A172 (cell line): ENCODE results near the gene IL4. TPM values are rescaled to one million over a fixed set of nuclear protein-coding genes. Genes with fewer than 3 reads are reported as not detected.

ENCODE experiments used
- DNase-seq: peaks from one replicate; pipeline ENCODE4 v3.0.0-alpha.2; 2015; ENCODE audit warnings: low spot score
- total RNA-seq: library from RNA; depleted of rRNA; stranded (reverse); fragments of >200 nt; shearing (Covaris generic); gene quantifications from 2 replicates; pipeline ENCODE4 v1.2.3, GENCODE V29; 2014

The IL4 gene
- total RNA-seq, 1 experiment from 2014 or later: not detected

DNA sequence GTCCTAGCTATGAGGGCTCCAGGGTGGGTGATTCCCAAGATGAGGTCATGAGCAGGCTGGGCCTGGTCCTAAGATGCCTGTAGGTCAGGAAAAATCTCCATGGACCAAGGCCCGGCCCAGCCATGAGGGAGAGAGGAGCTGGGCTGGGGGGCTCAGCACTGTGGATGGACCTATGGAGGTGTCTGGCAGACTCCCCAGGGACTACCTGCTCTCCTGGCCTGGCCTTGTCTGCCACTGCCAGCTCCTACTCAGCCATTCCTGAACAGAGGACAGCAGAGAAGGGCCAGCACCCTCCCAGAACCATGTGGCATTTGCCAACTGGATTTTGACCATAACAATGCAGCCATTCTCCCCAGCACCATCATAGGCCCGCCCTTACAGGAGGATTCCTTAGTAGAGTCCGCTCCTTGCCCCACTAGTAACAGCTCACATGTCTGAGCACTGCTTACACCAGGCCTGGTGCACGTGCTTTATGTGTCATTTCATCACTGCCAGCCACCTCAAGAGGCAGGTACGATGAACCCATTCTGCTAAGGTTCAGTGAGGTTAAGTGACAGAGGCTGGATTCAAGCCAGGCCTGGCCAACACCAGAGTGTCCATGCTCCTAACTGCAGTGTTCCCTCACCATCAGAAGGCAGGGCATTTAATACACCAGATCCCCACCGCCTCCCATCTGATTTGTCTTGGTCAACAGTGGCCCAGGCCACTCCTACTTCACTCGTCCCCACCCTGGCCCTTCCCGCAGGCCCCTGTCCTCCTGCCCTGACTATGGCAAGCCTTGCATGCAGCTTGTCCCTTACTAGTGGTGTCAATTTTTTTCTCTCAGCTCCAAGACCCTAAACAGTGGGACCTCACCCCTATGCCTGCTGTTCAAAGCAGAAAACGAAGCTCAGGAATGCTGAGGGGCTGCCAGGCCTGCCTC is 15.1 kb upstream of the IL4 start:
- no peak for DNase-seq

DNA sequence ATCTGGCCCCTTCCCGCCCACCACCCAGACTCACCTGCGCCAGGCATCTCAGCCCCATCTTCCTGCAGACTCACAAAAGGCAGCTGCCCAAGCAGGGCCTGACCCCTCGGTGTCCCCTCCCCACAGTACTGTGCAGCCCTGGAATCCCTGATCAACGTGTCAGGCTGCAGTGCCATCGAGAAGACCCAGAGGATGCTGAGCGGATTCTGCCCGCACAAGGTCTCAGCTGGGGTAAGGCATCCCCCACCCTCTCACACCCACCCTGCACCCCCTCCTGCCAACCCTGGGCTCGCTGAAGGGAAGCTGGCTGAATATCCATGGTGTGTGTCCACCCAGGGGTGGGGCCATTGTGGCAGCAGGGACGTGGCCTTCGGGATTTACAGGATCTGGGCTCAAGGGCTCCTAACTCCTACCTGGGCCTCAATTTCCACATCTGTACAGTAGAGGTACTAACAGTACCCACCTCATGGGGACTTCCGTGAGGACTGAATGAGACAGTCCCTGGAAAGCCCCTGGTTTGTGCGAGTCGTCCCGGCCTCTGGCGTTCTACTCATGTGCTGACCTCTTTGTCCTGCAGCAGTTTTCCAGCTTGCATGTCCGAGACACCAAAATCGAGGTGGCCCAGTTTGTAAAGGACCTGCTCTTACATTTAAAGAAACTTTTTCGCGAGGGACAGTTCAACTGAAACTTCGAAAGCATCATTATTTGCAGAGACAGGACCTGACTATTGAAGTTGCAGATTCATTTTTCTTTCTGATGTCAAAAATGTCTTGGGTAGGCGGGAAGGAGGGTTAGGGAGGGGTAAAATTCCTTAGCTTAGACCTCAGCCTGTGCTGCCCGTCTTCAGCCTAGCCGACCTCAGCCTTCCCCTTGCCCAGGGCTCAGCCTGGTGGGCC is 13.9 kb upstream of the IL4 start:
- DNase-seq: no peak

DNA sequence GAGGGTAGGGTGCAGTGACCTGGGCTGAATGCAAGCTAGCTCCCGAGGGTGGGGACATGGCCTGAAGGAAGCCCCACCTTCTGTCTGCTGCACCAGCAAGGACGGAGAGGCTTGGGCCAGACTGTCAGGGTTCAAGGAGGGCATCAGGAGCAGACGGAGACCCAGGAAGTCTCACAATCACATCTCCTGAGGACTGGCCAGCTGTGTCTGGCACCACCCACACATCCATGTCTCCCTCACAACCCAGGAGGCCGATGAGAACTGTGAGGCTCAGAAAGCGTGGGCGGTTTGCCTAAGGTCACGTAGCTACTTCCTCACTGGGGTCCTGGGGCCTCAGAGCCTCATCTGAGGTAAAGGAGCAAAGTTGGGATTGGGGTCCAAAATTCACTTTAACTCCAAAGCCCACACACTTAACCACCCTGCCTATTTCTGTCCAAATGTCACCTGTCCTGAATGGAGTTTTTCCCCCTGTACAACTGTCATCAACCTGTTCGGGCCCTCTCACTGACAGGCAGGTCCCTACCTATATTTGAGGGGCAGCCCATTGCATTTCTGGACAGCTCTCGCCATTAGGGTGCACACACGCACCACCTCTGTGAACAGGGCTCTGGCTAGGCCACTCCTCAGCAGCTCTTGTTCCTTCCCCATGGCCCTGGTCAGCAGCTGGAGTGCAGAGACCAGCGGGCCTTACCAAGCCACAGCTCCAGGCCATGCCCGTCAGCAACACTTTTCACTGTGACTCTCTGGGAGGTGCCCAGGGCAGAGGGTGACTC is 12.4 kb upstream of the IL4 start:
- no peak for DNase-seq

DNA sequence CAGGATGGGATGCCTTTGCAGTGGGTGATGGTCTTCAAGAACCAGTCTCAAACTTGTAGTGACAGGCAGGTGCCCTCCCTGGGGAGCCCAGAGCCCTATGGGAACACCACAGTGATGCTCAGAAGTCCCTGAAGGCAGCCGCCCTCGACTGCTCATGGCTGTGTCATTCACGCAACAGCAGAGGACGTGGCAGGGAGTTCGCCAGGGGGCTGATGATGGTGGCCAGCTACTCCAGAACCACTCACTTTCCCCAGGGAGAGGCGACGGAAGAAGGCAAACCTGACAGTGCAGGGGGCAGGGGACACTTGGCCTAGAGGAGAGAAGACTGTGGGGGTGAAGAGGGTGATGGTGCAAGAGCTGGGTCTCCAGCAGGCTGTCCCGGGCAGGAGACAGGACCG is 11.8 kb upstream of the IL4 start:
- DNase-seq: no peak

DNA sequence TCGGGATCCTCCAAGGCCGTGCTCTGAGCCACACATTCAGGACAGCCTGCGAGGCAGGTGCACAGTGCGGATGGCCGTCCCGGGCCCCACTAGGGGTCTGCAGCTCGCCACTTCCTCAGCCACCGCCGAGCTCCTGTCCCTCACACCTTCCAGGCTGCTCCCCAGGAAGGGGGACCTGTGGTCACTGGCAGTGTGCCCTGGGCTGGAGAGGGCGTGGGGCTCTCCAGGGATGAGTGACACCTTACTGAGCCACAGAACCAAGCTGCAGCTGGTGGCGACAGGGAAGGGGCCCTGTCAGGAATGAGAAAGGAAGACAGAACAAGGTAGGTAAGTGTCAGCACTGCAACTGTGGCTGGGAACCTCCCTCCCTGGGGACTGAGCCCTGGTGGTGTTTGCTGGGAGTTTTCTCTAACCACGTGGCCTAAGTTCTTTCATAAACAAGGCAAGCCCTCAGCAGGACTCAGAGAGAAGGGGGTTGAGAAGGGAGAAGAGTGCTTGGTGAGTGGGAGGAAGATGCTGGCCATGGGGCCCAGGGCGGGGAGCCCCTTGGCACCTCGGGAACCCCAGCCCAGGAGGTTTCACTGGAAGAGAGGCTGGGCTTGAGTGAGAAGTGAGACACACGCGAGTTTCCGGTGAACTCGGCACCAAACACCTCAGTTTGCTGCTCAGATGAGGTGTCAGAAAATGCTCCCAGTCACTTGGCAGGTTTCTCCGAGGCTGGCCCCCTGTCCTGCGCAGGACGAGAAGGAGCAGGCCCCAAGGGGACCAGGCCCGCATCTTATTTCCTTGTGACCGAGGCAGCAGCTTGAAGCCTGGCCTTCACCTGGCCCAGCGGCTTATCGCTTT is 10.6 kb upstream of the IL4 start:
- no peak for DNase-seq

DNA sequence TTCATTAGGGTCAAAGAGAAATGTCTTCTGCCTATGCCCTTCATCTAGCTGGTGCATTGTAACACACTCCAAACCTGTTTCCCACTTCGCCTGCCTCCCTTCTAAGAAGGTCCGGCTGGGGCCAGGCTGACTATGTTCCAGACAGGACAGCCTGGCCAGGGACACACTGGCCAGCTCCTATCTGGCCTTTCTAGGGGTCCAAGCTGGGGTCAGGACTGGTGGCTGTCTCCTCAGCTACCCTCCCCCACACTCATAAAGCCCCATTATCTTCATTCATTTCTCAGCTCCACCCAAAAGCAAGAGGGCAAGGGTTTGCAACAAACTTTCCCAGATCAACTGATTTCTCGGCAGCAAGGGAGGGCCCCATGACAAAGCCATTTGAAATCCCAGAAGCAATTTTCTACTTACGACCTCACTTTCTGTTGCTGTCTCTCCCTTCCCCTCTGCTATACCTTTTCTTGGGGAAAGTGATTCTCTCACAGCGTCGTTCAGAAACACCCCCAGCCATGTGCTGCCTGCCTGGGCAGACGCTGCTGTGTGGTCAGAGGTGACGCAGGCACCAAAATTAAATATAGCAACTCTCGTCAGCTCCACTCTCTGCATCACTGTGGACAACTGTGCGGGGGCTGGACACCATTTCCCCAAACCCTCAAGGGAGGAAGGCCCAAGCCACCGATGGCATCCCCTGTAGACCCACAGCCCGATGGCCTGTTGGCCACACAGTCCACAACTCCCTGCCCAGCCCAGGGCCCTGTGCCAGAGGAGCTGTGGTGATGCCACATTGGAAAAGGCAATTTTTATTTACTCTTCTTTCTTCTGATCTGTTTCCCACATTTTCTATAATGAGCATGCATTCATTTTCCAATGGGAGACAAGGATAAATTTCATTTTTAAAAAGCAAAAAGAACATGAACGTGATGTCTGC is 9.8 kb upstream of the IL4 start:
- DNase-seq: no peak

DNA sequence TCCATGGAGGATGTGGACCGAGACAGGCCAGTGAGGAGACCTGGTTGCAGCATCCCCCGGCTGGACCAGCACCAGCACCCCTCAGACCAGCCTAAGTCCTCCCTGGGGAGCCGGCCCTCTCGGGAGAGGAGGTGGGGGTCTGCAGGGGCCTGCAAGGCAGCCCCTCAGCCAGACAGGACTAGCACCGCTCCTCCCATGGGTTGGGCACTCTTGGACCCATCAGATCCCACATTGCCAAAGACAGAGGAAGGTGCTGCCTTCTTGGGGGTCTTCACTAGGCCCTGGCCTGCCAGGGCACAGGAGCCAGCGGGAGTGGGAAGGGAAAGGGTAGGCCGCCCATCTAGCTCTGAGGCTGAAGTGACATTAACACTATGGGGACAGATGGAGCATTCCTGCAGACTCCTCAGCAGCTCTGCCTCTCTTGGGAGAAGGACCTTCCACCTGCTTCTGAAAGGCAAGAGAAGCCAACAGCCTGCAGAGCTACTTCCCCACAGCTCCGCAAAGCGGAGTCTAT is 9.0 kb upstream of the IL4 start:
- no peak for DNase-seq

DNA sequence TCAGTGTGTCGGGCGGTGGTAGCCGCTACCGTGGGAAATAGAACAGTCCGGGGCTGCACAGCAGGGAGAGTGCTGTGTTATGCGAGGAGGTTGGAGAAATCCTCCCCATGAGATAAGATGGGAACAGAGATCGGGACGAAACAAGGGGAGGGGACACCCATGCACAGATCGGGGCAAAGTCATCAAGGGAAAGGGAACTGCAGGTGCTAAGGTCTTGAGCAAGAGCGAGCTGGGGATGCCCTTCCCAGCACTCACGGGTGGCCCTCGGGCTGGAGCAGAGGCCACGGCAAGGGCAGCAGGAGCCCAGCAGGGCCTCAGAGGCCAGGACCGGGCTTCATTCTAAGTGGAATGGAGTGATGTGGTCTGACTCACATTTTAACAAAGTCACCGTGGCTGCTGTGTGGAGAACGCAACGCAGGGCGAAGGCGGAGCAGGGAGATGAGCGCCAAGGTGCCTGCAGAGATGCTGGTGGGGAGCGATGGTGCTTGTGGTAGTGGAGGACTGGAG is 8.2 kb upstream of the IL4 start:
- DNase-seq: no peak

DNA sequence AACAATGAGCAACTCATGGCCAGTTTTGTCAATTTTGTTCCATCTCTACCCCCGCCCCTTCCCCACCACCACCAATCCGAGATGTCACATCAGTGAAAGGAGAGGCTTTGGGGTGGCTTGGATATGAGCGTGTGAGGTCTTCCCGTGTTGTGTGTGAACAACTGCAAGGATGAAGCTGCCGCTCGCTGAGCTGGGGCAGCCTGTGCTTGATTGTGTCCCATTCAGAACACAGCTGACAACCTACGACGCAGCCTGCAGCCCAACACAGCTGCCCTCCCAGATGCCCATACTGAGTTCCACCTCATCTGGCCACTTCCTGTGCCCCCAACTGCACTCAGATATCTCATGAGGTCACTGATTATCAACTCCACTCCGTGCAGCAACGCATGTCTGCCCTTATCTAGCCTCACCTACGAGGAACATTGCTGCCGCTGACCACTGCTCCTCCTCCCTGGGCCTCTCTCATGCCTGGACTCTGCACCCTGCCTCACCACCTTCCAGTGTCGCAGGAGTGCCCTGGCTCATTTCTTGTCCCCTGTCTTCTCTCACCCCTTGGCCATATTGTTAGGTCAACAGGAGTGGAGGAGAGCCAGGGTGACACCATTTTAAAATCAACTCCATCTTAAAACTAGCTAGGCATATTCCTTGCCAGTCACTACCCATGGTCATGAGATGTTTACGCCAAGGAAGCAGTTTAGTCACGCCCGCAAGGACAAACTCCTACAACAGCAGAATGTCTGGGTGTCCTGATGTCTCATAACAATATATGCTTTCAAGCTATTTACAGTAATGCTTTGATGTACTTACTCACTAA is 7.3 kb upstream of the IL4 start:
- DNase-seq: no peak

DNA sequence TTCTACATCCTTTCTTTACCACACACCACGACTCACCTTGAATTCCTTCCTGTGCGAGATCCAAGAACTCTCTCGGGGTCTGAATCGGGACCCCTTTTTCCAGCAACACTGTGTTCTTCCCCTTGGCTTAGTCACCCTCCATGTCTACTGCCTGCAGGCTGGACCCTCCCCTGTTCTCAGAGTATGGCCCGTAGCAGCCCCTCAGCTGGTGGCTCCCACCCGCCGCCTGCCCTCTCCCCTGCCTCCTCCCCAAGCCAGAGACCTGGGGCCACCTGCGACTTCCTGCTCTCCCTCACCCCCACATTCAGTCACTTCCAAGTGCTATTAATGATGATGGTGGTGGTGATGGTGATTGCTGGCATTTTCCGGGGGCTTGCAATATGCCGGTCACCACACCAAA is 6.5 kb upstream of the IL4 start:
- DNase-seq: no peak

DNA sequence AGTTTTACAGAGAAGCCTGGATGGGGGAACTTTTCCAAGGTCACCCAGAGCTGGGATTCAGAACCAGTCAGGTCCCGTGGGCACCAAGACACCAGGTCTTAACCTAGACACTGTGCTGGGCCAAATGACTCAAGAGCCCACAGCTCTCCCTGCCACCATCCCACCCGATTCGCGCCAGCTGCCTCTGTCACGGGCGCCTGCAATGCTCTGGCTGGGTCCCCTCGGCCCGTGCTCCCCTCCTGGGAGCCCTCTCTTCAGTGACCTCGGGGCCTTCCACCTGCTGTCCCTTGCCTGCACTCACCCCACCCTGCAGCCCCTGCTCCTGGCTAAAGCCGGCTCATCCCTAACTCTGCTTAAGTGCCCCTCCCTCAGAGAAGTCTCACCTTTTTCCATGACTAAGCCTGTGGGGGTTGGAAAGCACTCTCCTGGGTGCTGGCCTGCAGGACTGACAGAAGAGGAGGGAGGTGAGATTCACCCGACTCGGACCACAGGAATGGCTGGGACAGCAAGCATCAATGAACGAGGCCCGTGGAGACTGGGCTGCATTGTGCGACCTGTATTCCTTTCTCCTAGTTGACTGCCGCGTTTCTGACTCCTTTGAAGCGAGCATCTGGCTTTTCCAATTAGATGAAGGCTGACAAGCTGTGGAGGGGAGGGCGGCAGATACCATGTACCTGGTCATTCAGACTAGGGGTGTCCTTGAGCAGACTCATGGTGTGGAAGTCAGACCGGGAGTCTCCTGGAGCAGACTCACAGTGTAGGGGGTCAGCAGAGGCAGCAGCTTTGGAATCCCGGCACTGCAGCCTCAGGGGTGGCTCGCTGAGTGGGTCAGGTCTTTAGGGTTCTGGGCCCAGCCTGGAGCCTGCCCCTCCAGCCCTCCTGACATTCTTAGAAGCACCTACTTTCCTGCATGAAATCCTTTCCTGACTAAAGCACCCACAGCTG is 5.8 kb upstream of the IL4 start:
- DNase-seq: no peak

DNA sequence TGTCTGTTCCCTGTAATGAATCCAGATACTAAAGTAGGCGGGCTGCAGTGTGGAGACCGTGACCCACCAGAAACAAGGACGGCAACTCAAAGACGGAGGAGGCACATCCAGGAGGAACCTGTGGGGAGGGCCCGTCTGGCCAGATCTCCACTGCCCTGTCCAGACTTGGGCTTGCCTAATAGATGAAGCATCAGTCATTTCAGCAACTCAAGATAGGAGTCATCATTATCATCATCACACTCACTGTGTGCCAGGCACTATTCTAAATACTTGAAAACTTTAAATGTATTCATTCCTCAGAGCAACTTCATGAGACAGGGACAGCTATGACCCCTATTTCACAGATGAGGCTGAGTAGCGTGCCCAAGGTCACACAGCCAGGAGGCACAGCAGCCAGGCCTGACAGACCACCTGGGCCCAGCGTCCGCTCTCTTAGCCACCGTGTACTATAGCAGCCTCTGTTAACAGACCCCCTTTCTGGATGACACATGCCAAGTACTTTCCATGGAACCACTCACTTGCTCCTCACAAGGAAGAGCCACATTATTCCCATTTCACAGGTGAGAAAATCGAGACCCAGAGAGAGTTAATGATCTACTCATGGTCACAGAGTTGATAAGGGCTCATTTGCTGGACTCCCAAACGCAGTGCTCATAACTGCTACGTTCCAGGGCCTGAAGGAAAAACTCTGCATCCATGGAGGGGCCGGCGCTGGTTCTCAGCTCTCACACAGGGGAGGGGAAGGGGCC is 4.9 kb upstream of the IL4 start:
- no peak for DNase-seq

DNA sequence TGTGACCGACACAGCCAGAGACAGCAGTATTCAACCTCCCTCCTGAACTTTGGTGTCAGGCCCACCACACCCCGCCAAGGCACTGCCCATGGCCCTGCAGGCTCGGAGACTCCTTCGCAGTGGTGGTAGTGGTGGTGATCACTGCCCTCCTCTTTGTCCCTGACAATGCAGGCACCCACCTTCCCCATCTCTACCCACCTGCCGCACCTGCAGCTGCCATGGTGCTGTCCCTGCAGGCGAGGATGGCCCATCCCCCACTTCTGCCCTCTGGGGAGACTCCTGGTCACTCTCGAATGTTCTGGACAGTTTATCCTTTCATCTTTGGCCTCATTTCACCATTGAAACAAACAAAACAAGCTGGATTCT is 4.4 kb upstream of the IL4 start:
- no peak for DNase-seq

DNA sequence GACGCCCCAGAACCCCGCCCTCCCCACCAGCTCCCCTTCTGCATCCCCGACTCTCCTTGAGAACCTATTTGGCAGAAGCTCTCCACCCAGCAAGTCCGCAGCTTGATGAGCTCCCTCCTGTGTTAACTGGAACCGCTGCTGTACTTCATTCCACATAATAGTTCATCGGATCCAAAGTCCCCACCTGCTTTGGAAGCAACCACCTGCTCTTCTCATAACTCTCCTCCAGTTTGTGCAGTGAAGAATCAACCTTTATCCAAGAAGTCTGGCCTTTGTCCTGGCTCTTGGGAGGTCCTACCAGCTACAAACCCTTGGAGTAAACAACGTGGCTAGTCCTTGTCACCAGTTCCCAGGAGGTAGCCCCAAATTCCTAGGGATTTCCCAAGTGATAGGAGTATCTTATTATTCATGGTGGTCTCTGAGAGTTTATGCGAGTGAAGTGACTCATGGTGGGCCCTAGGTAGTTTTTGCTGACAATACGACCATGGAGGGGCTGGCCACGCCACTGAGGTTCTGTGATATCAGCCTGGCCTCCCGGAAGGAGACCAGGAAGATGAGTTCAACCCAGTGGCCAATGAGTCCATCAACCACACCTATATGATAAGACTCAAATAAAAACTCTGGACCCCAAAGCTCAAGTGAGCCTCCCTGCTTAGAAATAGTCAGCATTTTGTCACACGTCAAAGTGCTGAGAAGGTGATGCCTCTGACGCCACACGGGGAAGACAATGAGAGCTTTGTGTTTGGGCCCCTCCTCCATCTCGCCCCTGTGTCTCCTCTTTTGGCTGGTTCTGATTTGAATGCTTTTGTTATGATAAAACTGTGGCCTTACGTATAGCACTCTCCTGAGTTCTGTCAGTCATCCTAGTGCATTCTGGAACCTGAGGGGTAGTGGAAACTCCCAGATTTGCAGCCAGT is 3.6 kb upstream of the IL4 start:
- no peak for DNase-seq

DNA sequence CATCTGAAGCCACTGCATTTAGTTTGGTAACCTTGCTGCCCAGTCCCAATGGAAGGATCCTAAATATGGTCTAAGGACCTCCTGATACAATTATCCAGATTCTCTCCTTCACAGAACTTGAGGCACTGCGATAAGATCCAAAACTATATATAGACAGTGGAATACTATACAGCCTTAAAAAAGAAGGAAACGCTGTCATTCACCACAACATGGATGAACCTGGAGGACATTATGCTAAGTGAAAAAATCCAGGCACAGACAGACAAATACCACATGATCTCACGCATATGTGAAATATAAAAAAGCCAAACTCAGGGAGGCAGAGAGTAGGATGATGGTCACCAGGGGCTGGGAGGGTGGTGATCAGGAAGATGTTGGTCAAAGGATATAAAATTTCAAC is 2.8 kb upstream of the IL4 start:
- DNase-seq: no peak

DNA sequence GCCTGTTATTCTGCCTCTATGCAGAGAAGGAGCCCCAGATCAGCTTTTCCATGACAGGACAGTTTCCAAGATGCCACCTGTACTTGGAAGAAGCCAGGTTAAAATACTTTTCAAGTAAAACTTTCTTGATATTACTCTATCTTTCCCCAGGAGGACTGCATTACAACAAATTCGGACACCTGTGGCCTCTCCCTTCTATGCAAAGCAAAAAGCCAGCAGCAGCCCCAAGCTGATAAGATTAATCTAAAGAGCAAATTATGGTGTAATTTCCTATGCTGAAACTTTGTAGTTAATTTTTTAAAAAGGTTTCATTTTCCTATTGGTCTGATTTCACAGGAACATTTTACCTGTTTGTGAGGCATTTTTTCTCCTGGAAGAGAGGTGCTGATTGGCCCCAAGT is 301 bp upstream of the IL4 start:
- no peak for DNase-seq
